ENCODE results near the gene PSMB2.

GRCh38 chr1:35594005-35594760 lies 47.1 kb downstream of the PSMB2 start:
- TF ChIP-seq RARB (CRISPR knock-in tag; IDR thresholded peaks at IDR 0.05) (no peak), TCF4 (CRISPR knock-in tag; IDR thresholded peaks at IDR 0.05; ENCODE audit: borderline replicate concordance) (no peak), ZNF8 (CRISPR knock-in tag; IDR thresholded peaks at IDR 0.05) (no peak), CREB5 (CRISPR knock-in tag; IDR thresholded peaks at IDR 0.05; ENCODE audit: low read depth) (no peak), ZFP30 (CRISPR knock-in tag; IDR thresholded peaks at IDR 0.05) (no peak), PATZ1 (CRISPR knock-in tag; IDR thresholded peaks at IDR 0.05; ENCODE audit: borderline replicate concordance) (no peak), BACH2 (CRISPR knock-in tag; IDR thresholded peaks at IDR 0.05; ENCODE audit: borderline replicate concordance) (no peak), CSDC2 (CRISPR knock-in tag; IDR thresholded peaks at IDR 0.05) (no peak), ARNTL (CRISPR knock-in tag; IDR thresholded peaks at IDR 0.05; ENCODE audit: borderline replicate concordance, low read depth) (no peak), ZNF565 (CRISPR knock-in tag; conservative IDR thresholded peaks at IDR 0.05; ENCODE audit: low read depth) (no peak), GLIS3 (CRISPR knock-in tag; IDR thresholded peaks at IDR 0.05) (no peak), ZNF70 (CRISPR knock-in tag; IDR thresholded peaks at IDR 0.05) (no peak)

Data from SK-N-SH treated with all-trans-retinoic acid at 6 μM for 48 hours (cell line).